GM12873 (cell line): Measurements from ENCODE around the gene CRYL1.

Experiments used
- TF ChIP-seq, protein P1 (sequence below): IDR thresholded peaks from 2 replicates; pipeline ENCODE4 v1.5.1; 2012; ENCODE audit warnings: low read depth, mild to moderate bottlenecking, moderate library complexity, low read length, control low read depth; ENCODE audit not compliant: insufficient read depth; ENCODE audit errors: missing control alignments

The CRYL1 gene

DNA sequence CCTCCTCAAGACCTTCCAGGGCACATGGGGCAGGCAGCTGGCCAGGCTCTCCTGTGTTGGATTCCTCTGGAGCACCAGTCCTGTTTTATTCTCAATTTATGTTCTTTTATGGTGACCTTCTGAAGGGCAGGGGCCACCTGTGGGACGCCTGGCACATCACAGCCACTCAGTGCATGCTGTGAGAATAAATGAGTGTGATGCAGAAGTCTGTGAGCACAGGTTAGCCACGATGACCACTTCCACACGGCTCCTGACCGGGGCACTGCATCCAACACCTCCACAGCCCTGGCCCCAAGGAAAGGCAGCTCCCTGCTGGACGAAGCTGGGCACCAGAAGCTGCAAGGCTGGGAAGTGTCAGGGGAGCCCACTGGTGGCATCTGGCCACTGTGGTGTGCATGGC is 122.8 kb downstream of the CRYL1 start:
- TF ChIP-seq, protein P1, sequence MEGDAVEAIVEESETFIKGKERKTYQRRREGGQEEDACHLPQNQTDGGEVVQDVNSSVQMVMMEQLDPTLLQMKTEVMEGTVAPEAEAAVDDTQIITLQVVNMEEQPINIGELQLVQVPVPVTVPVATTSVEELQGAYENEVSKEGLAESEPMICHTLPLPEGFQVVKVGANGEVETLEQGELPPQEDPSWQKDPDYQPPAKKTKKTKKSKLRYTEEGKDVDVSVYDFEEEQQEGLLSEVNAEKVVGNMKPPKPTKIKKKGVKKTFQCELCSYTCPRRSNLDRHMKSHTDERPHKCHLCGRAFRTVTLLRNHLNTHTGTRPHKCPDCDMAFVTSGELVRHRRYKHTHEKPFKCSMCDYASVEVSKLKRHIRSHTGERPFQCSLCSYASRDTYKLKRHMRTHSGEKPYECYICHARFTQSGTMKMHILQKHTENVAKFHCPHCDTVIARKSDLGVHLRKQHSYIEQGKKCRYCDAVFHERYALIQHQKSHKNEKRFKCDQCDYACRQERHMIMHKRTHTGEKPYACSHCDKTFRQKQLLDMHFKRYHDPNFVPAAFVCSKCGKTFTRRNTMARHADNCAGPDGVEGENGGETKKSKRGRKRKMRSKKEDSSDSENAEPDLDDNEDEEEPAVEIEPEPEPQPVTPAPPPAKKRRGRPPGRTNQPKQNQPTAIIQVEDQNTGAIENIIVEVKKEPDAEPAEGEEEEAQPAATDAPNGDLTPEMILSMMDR: no peak

DNA sequence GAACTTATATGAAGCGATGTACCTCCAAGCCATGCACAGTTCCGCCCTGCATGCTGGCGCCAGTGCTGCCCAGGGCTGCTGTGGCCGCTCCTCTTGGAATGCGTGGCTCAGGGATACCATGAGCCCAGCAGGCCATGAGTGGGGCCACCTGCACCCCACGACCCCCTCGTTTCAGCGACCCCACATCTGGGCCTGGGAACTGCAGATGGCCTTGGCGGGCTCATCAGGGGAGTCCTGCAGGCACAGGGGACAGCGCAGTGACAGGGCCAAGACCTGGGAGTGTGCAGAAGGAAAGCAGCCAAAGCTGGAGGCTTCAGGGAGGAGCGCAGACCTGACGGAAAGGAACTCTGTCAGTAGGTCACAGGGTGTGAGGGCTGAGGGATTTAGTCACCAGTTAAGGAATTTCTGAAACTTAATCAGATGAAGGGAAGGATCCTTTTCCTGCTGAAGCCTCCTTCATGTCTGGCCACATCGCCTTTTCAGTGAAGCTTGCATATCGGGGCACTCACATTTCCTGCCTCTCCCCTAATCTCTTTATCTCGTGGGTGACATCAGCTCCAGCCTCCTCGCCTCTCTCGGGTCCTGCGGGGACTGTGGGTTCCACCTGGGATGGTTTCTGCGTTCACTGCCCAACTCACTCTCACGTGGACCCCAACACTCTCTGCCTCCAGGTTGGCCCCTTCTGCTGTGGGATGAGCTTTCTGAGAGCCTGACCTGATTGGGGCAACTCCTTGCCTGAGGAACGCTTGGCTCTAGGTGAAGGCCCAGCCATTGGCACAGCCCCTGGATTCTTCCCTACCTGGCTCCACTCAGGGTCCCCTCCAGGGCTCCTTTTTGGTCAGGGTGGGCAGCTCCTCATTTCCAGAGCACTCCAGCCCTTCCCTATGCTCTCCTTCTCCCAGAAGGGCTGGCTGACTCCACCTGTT is 123.5 kb downstream of the CRYL1 start:
- TF ChIP-seq, protein P1: no peak

GRCh38 chr13:20401531-20401930 is 124.1 kb downstream of the CRYL1 start:
- TF ChIP-seq, protein P1: no peak

GRCh38 chr13:20400774-20401173 is 124.9 kb downstream of the CRYL1 start:
- TF ChIP-seq, protein P1: no peak

- TF ChIP-seq, protein P1: no peak
Measured at GRCh38 chr13:20399961-20400360, 125.7 kb downstream of the CRYL1 start.

DNA sequence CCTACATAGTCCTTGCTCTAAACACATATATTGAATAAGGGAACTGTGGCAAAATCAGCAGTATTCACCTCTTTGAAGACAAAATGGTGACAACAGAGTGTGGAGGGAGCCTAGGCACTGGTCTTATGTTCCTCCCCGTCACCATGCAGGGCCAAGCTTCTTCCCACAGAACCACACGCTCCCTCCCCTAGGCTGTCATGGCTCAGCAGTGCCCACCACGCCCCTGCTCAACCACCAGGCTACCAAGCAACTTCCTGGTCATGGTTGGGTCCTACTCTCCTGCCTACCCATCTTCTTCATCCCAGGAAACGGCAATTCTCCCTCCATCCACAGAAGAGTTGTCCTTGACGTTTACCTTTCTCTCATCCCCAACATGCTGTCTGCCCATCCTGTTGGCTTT is 126.1 kb downstream of the CRYL1 start:
- TF ChIP-seq, protein P1: no peak

- TF ChIP-seq, protein P1: no peak
Measured at GRCh38 chr13:20398459-20398858, 127.2 kb downstream of the CRYL1 start.
